ENCODE measurements around the gene KLC4. TPM values are rescaled to one million over a fixed set of nuclear protein-coding genes. Genes with fewer than 3 reads are reported as not detected.
A peak's percentile ranks its signal among the peaks of the same experiment; 100 is the strongest.

Gene KLC4
- total and polyA plus RNA-seq, 9 of the 15 experiments (the other 6 are each of a cell fraction or from before 2014, with no cell fraction given): 1.7 to 16.2 (median 7.7) TPM

DNA sequence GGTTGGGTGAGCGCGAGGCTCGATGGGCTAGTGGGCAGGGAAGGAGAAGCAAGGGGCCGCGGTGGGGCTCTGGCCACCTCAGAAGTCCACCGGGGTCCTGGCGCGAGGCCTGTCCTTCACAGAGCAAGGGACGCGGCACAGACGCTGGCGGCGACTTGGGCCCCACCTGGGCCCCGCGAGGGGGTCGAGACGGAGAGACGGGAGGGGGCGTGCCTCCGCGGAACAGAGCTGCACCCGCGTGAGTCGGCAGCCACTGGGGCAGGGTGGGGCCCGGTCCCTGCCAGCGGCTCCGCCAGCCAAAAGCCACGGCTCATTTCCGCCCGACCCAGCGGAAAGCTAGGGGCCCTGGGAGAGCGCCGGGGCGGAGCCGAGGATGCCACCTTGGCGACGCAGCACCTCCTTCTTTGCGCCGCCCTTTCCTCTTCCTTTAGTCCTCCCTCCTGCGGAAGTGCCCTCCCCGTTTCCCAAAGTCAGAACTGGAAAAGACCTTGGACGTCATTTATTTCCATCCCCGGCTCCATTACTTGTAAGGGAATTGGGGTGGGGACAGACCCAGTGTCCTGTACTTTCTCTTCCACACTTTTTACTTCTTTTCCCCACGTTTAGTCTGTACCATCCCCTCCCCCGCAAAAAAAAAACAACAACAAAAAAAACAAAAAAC lies 5.8 kb upstream of the KLC4 start, which contains the start of gene CUL7 (continued):
- TF ChIP-seq, protein P1, sequence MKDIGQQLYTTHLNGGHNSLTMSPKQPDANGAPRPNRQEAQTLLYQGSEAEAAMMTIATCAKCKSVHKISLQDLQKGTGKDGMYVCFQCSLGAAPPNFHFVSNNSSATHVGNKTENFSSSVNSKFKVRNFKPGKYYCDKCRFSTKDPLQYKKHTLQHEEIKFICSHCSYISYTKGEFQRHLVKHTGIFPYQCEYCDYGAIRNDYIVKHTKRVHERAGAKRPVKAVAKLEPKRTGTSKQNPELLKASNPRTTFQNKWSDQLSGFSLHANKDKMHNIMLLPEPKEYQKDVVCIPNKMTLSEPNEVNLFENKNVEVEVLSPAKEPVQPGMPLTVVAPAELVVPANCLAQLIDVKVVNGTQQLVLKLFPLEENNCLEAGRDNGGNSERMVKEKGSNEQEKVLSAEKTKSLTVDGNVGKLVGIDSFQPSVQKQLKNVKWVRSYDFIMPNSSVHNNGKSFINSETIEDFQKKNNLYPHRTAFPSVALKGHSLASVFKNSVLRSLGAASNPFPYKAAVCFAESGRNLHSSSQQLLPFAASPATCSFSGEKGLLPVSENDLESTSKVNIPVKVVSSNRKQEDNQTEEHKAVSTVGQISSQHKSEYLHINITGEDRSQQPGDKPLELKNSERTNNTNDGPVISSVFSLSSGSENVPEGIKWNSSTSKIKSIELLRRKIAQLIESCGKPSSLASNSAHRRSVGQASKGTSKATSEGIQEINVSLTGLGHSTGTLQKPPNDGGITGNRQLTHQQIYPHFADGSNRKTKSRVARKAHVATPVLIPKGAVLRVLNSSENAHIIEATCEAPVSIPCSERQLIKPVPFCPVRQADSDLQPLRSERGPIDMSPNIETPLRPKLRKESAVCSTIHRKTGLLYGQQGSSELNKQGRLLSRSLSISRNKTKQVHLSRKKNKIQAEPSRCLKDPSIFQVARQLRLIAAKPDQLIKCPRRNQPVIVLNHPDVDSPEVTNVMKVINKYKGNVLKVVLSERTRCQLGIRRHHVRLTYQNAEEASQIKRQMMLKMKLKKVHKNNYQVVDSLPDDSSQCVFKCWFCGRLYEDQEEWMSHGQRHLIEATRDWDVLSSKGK (CRISPR knock-in tag; IDR thresholded peaks at IDR 0.05): no peak
- TF ChIP-seq CBX3 (IDR thresholded peaks at IDR 0.05; ENCODE audit: borderline replicate concordance in 1 of 2, low read length in 2 of 2) (peak in 1 of 2 experiments; percentile 37; a peak in 1 of 3 replicates), STAT5B (CRISPR knock-in tag; IDR thresholded peaks at IDR 0.05) (no peak), PHB2 (IDR thresholded peaks at IDR 0.05; ENCODE audit: low read depth) (no peak), KAT8 (IDR thresholded peaks at IDR 0.05; ENCODE audit: low read depth) (no peak), NCOA4 (IDR thresholded peaks at IDR 0.05; ENCODE audit: partially characterized antibody) (no peak), KAT7 (CRISPR knock-in tag; IDR thresholded peaks at IDR 0.05; ENCODE audit: borderline replicate concordance) (no peak), ZNF124 (CRISPR knock-in tag; IDR thresholded peaks at IDR 0.05) (no peak), ZNF41 (CRISPR knock-in tag; conservative IDR thresholded peaks at IDR 0.05) (0 out of 2 replicates have a peak, but pooled peaks have one; percentile 43), HMG20A (CRISPR knock-in tag; conservative IDR thresholded peaks at IDR 0.05) (no peak), U2AF1 (optimal IDR thresholded peaks at IDR 0.05; ENCODE audit: low read depth, low read length) (peak; percentile 82), ZNF766 (CRISPR knock-in tag; conservative IDR thresholded peaks at IDR 0.05) (no peak; the same call in 1 of the 2 replicates), POU5F1 (IDR thresholded peaks at IDR 0.05; ENCODE audit: borderline replicate concordance, low read depth, low read length, partially characterized antibody) (no peak)
- TF ChIP-seq, protein P2, sequence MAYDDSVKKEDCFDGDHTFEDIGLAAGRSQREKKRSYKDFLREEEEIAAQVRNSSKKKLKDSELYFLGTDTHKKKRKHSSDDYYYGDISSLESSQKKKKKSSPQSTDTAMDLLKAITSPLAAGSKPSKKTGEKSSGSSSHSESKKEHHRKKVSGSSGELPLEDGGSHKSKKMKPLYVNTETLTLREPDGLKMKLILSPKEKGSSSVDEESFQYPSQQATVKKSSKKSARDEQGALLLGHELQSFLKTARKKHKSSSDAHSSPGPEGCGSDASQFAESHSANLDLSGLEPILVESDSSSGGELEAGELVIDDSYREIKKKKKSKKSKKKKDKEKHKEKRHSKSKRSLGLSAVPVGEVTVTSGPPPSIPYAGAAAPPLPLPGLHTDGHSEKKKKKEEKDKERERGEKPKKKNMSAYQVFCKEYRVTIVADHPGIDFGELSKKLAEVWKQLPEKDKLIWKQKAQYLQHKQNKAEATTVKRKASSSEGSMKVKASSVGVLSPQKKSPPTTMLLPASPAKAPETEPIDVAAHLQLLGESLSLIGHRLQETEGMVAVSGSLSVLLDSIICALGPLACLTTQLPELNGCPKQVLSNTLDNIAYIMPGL (CRISPR knock-in tag; IDR thresholded peaks at IDR 0.05): no peak
- TF ChIP-seq, protein P3, sequence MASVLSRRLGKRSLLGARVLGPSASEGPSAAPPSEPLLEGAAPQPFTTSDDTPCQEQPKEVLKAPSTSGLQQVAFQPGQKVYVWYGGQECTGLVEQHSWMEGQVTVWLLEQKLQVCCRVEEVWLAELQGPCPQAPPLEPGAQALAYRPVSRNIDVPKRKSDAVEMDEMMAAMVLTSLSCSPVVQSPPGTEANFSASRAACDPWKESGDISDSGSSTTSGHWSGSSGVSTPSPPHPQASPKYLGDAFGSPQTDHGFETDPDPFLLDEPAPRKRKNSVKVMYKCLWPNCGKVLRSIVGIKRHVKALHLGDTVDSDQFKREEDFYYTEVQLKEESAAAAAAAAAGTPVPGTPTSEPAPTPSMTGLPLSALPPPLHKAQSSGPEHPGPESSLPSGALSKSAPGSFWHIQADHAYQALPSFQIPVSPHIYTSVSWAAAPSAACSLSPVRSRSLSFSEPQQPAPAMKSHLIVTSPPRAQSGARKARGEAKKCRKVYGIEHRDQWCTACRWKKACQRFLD (CRISPR knock-in tag; IDR thresholded peaks at IDR 0.05): no peak
- TF ChIP-seq, protein P4, sequence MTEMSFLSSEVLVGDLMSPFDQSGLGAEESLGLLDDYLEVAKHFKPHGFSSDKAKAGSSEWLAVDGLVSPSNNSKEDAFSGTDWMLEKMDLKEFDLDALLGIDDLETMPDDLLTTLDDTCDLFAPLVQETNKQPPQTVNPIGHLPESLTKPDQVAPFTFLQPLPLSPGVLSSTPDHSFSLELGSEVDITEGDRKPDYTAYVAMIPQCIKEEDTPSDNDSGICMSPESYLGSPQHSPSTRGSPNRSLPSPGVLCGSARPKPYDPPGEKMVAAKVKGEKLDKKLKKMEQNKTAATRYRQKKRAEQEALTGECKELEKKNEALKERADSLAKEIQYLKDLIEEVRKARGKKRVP (CRISPR knock-in tag; IDR thresholded peaks at IDR 0.05): peak; percentile 83
- TF ChIP-seq, protein P5, sequence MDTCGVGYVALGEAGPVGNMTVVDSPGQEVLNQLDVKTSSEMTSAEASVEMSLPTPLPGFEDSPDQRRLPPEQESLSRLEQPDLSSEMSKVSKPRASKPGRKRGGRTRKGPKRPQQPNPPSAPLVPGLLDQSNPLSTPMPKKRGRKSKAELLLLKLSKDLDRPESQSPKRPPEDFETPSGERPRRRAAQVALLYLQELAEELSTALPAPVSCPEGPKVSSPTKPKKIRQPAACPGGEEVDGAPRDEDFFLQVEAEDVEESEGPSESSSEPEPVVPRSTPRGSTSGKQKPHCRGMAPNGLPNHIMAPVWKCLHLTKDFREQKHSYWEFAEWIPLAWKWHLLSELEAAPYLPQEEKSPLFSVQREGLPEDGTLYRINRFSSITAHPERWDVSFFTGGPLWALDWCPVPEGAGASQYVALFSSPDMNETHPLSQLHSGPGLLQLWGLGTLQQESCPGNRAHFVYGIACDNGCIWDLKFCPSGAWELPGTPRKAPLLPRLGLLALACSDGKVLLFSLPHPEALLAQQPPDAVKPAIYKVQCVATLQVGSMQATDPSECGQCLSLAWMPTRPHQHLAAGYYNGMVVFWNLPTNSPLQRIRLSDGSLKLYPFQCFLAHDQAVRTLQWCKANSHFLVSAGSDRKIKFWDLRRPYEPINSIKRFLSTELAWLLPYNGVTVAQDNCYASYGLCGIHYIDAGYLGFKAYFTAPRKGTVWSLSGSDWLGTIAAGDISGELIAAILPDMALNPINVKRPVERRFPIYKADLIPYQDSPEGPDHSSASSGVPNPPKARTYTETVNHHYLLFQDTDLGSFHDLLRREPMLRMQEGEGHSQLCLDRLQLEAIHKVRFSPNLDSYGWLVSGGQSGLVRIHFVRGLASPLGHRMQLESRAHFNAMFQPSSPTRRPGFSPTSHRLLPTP (IDR thresholded peaks at IDR 0.05; ENCODE audit: borderline replicate concordance, extremely low read depth, insufficient read length): no peak
